GM06990 (cell line): ENCODE measurements around the gene ANP32A.

Experiments
- DNase-seq: peaks from one replicate; pipeline ENCODE4 v3.0.0-alpha.2; 2011; ENCODE audit not compliant: insufficient read length; ENCODE audit errors: extremely low read depth
- H3K27me3 ChIP-seq: replicated peaks from 2 replicates; pipeline ENCODE4 v1.6.0; 2011; ENCODE audit warnings: low read length; ENCODE audit not compliant: control insufficient read depth, insufficient read depth
- H3K36me3 ChIP-seq: 2 replicates; pipeline ENCODE4 v1.5.1; 2011; ENCODE audit warnings: low read length; ENCODE audit not compliant: control insufficient read depth, insufficient read depth
- H3K4me3 ChIP-seq: replicated peaks from 2 replicates; pipeline ENCODE4 v1.5.1; 2011; ENCODE audit warnings: low read depth, mild to moderate bottlenecking, control low read depth, low read length
- TF ChIP-seq, protein P1 (sequence below): IDR thresholded peaks from 2 replicates; pipeline ENCODE4 v1.5.1; 2011; ENCODE audit warnings: low read length, control low read depth, mild to moderate bottlenecking, inconsistent platforms; ENCODE audit not compliant: insufficient read depth, poor library complexity, severe bottlenecking

ANP32A gene

GRCh38 chr15:68770216-68770615 is 50.5 kb downstream of the ANP32A start:
- no peak for DNase-seq
- Histone ChIP-seq H3K27me3 (no peaks in the 10 kb centered on the region; the same call in 1 of the 2 replicates), H3K36me3 (no peaks in the 10 kb centered on the region), H3K4me3 (no peak overlapping the region)
- TF ChIP-seq, protein P1, sequence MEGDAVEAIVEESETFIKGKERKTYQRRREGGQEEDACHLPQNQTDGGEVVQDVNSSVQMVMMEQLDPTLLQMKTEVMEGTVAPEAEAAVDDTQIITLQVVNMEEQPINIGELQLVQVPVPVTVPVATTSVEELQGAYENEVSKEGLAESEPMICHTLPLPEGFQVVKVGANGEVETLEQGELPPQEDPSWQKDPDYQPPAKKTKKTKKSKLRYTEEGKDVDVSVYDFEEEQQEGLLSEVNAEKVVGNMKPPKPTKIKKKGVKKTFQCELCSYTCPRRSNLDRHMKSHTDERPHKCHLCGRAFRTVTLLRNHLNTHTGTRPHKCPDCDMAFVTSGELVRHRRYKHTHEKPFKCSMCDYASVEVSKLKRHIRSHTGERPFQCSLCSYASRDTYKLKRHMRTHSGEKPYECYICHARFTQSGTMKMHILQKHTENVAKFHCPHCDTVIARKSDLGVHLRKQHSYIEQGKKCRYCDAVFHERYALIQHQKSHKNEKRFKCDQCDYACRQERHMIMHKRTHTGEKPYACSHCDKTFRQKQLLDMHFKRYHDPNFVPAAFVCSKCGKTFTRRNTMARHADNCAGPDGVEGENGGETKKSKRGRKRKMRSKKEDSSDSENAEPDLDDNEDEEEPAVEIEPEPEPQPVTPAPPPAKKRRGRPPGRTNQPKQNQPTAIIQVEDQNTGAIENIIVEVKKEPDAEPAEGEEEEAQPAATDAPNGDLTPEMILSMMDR, result no peak

GRCh38 chr15:68769702-68770101 is 51.0 kb downstream of the ANP32A start:
- no peaks in the 10 kb centered on the region; the same call in 1 of the 2 replicates for H3K27me3 ChIP-seq
- no peak for DNase-seq
- H3K36me3 ChIP-seq, result no peaks in the 10 kb centered on the region
- no peak overlapping the region for H3K4me3 ChIP-seq
- TF ChIP-seq, protein P1, result no peak

DNA sequence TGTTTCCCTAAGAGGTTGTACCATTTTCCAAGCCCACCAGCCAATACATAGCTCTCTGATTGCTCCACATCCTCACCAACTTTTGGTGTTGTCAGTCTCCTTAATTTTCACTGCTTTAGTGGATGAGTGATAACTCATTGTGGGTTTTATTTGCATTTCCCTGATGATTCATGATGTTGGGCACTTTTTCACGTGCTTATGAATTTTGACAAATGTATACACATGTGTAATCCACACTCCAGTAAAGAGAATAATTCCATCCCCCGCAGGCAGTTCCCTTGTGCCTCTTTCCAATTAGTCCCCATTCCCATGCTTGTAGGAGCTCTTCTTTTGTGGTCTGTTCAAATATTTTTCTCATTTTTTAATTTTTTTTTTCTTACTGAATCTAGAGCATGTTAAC is 52.4 kb downstream of the ANP32A start:
- Histone ChIP-seq H3K27me3 (no peaks in the 10 kb centered on the region; the same call in 1 of the 2 replicates), H3K4me3 (no peak overlapping the region), H3K36me3 (no peaks in the 10 kb centered on the region)
- TF ChIP-seq, protein P1, result no peak
- DNase-seq, result no peak

DNA sequence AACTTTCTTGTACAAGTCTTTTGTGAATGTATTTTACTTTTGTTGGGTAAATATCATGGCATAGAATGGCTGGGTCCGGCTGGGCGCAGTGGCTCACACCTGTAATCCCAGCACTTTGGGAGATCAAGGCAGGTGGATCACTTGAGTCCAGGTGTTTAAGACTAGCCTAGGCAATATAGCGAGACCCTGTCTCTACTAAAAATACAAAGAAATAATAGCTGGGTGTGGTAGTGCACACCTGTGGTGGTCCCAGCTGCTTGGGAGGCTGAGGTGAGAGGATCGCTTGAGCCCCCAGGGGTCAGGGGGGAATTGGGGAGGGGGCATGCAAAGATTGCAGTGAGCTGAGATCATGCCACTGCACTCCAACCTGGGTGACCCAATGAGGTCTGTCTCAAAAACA is 52.9 kb downstream of the ANP32A start:
- TF ChIP-seq, protein P1, result no peak
- DNase-seq, result no peak
- Histone ChIP-seq H3K4me3 (no peak overlapping the region), H3K27me3 (no peaks in the 10 kb centered on the region; the same call in 1 of the 2 replicates), H3K36me3 (no peaks in the 10 kb centered on the region)

- DNase-seq, result no peak
- Histone ChIP-seq H3K36me3 (no peaks in the 10 kb centered on the region), H3K4me3 (no peak overlapping the region), H3K27me3 (no peaks in the 10 kb centered on the region; the same call in 1 of the 2 replicates)
- TF ChIP-seq, protein P1, result no peak
Measured at GRCh38 chr15:68765602-68766368, 54.9 kb downstream of the ANP32A start.
